ENCODE data around the gene FHIP1A. TPM values are rescaled to one million over a fixed set of nuclear protein-coding genes. Genes with fewer than 3 reads are reported as not detected.
A peak's percentile ranks its signal among the peaks of the same experiment; 100 is the strongest.

FHIP1A gene
- total and polyA plus RNA-seq, 7 donors: 0.51 to 46.7 (median 37.7) TPM

GRCh38 chr4:151442002-151442401, 33.0 kb downstream of the FHIP1A start:
- no peaks in the 10 kb centered on the region for H3K9me3 ChIP-seq
- TF ChIP-seq CTCF (IDR thresholded peaks at IDR 0.05): no peak
- peaks cover 21% of the 10 kb centered on the region for H3K4me1 ChIP-seq
- no peaks in the 10 kb centered on the region for H3K36me3 ChIP-seq (ENCODE audit: insufficient read depth in 1 of 2, low read depth in 1 of 2)
- H3K27ac ChIP-seq: no peak overlapping the region
- H3K27me3 ChIP-seq (ENCODE audit: insufficient read depth in 3 of 3, low read length in 2 of 3): no peaks in the 10 kb centered on the region
- no peak overlapping the region for H3K4me3 ChIP-seq
- intact Hi-C loops (cut with DNase I): no loop called here
- DNase-seq (no peak), ATAC-seq (peak in 2 of 4 donors; percentile 52)
- 58 to 93% (median 62%) methylated on average over 2 of the region's 2 CpGs for WGBS, 3 donors

DNA sequence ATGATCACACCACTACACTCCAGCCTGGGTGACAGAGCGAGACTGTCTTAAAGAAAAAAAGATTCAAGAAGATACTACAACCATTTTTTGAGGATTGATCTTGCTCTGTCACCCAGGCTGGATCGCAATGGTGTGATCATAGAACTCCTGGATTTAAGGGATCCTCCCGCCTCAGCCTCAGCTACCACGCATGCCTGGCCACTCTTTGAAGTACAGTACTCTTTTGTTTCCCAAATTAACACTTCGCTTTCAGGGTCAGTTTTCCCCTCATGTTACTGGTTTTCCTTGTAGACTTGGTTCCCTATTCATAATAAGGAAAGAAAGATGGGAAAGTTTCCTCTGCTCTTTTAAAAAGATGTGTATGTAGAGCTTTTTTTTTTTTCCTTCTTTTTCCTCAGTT, 34.3 kb downstream of the FHIP1A start:
- no peak for TF ChIP-seq CTCF (IDR thresholded peaks at IDR 0.05)
- no peaks in the 10 kb centered on the region for H3K36me3 ChIP-seq (ENCODE audit: insufficient read depth in 1 of 2, low read depth in 1 of 2)
- peaks cover 18% of the 10 kb centered on the region for H3K4me1 ChIP-seq
- ATAC-seq (no peak), DNase-seq (no peak)
- no peaks in the 10 kb centered on the region for H3K27me3 ChIP-seq (ENCODE audit: insufficient read depth in 3 of 3, low read length in 2 of 3)
- intact Hi-C loops (cut with DNase I): no loop called here
- H3K4me3 ChIP-seq: no peak overlapping the region
- no peak overlapping the region for H3K27ac ChIP-seq
- WGBS, 3 donors: 66 to 74% (median 67%) methylated on average over 5 of the region's 5 CpGs
- H3K9me3 ChIP-seq: no peaks in the 10 kb centered on the region

- no peak for ATAC-seq
- H3K36me3 ChIP-seq (ENCODE audit: insufficient read depth in 1 of 2, low read depth in 1 of 2): no peaks in the 10 kb centered on the region
- H3K27me3 ChIP-seq (ENCODE audit: insufficient read depth in 3 of 3, low read length in 2 of 3): no peaks in the 10 kb centered on the region
- no peaks in the 10 kb centered on the region for H3K9me3 ChIP-seq
- 76 to 83% (median 76%) methylated on average over 6 of the region's 6 CpGs for WGBS, 3 donors
- no peak for TF ChIP-seq CTCF (IDR thresholded peaks at IDR 0.05)
- intact Hi-C loops (cut with DNase I): no loop called here
- no peak overlapping the region for H3K4me3 ChIP-seq
- H3K27ac ChIP-seq: no peak overlapping the region
- DNase-seq: no peak
- H3K4me1 ChIP-seq: peaks cover 18% of the 10 kb centered on the region
These were observed 34.8 kb downstream of the FHIP1A start for GRCh38 chr4:151443752-151444151.

GRCh38 chr4:151446208-151446607, 37.2 kb downstream of the FHIP1A start:
- WGBS, 3 donors: 81 to 94% (median 91%) methylated on average over 2 of the region's 2 CpGs
- no peak for TF ChIP-seq CTCF (IDR thresholded peaks at IDR 0.05)
- ATAC-seq (no peak), DNase-seq (no peak)
- Histone ChIP-seq H3K9me3 (no peaks in the 10 kb centered on the region), H3K4me3 (no peak overlapping the region), H3K36me3 (ENCODE audit: insufficient read depth in 1 of 2, low read depth in 1 of 2) (no peaks in the 10 kb centered on the region), H3K27me3 (ENCODE audit: insufficient read depth in 3 of 3, low read length in 2 of 3) (no peaks in the 10 kb centered on the region), H3K4me1 (peaks cover 29% of the 10 kb centered on the region), H3K27ac (no peak overlapping the region)
- intact Hi-C loops (cut with DNase I): loop anchor here in 1 of 2 donors (1.0 kb wide), 1 partner anchor 43 kb away; no protein-coding TSS in a partner anchor

DNA sequence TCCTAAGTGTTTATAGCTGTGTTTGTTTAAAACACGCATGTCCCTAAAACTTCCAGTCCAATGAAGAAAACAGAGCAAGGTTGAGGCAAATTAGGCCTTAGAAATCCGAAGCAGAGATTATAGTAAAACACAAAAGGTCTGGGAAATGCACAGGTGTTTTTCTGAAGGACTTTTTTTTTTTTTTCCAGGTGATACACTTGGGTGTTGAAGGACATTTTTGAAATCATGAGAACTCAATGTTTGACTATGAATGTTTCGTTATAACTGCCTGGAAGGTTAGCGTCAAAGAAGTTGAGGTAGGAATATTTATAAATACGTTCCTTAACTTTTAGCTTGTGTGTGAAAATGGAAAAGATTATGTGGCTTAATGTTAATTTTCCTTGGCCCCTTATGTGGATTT, 45.5 kb downstream of the FHIP1A start:
- Histone ChIP-seq H3K9me3 (no peaks in the 10 kb centered on the region), H3K4me3 (no peak overlapping the region), H3K27me3 (ENCODE audit: insufficient read depth in 3 of 3, low read length in 2 of 3) (no peaks in the 10 kb centered on the region), H3K27ac (peak overlapping the region; percentile 69), H3K4me1 (peaks cover 40% of the 10 kb centered on the region), H3K36me3 (ENCODE audit: insufficient read depth in 1 of 2, low read depth in 1 of 2) (no peaks in the 10 kb centered on the region)
- 66 to 70% (median 69%) methylated on average over 5 of the region's 5 CpGs for WGBS, 3 donors
- intact Hi-C loops (cut with DNase I): loop anchor here in 1 of 2 donors (10.0 kb wide), 1 partner anchor 90 kb away; no protein-coding TSS in a partner anchor
- no peak for DNase-seq
- TF ChIP-seq CTCF (IDR thresholded peaks at IDR 0.05): no peak
- ATAC-seq: no peak

All from psoas muscle (tissue), 8 donors.